Measurements from ENCODE around the gene PRAF2.

GRCh38 chrX:49030283-49030682 is 43.5 kb downstream of the PRAF2 start:
- TF ChIP-seq CTCF (IDR thresholded peaks at IDR 0.05) (no peak), POLR2AphosphoS5 (IDR thresholded peaks at IDR 0.05) (no peak), POLR2A (IDR thresholded peaks at IDR 0.05) (no peak)
